ENCODE data around the gene ITGA11. TPM values are rescaled to one million over a fixed set of nuclear protein-coding genes. Genes with fewer than 3 reads are reported as not detected.

ITGA11 gene
- total RNA-seq, 1 donor from 2014 or later = 7.0 TPM

GRCh38 chr15:68305420-68305871 lies 126.5 kb downstream of the ITGA11 start:
- H3K27me3 ChIP-seq (ENCODE audit: control insufficient read depth, insufficient read depth, low read length) = no peaks in the 10 kb centered on the region
- TF ChIP-seq, protein P1, sequence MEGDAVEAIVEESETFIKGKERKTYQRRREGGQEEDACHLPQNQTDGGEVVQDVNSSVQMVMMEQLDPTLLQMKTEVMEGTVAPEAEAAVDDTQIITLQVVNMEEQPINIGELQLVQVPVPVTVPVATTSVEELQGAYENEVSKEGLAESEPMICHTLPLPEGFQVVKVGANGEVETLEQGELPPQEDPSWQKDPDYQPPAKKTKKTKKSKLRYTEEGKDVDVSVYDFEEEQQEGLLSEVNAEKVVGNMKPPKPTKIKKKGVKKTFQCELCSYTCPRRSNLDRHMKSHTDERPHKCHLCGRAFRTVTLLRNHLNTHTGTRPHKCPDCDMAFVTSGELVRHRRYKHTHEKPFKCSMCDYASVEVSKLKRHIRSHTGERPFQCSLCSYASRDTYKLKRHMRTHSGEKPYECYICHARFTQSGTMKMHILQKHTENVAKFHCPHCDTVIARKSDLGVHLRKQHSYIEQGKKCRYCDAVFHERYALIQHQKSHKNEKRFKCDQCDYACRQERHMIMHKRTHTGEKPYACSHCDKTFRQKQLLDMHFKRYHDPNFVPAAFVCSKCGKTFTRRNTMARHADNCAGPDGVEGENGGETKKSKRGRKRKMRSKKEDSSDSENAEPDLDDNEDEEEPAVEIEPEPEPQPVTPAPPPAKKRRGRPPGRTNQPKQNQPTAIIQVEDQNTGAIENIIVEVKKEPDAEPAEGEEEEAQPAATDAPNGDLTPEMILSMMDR (IDR thresholded peaks at IDR 0.05; ENCODE audit: insufficient read depth, low read length, poor library complexity, severe bottlenecking) = no peak
- no peak overlapping the region for H3K4me3 ChIP-seq (ENCODE audit: low read depth, low read length)
- DNase-seq (ENCODE audit: low read depth) = no peak
- H3K36me3 ChIP-seq (ENCODE audit: control insufficient read depth, insufficient read depth, low read length) = no peaks in the 10 kb centered on the region

- Histone ChIP-seq H3K4me3 (ENCODE audit: low read depth, low read length) (no peak overlapping the region), H3K27me3 (ENCODE audit: control insufficient read depth, insufficient read depth, low read length) (no peaks in the 10 kb centered on the region), H3K36me3 (ENCODE audit: control insufficient read depth, insufficient read depth, low read length) (no peaks in the 10 kb centered on the region)
- no peak for DNase-seq (ENCODE audit: low read depth)
- TF ChIP-seq, protein P1 (IDR thresholded peaks at IDR 0.05; ENCODE audit: insufficient read depth, low read length, poor library complexity, severe bottlenecking) = peak; percentile 10
These were observed 127.2 kb downstream of the ITGA11 start for GRCh38 chr15:68304589-68305337.

GRCh38 chr15:68303560-68304436 lies 128.2 kb downstream of the ITGA11 start:
- DNase-seq (ENCODE audit: low read depth) = no peak
- TF ChIP-seq, protein P1 (IDR thresholded peaks at IDR 0.05; ENCODE audit: insufficient read depth, low read length, poor library complexity, severe bottlenecking) = no peak
- Histone ChIP-seq H3K36me3 (ENCODE audit: control insufficient read depth, insufficient read depth, low read length) (no peaks in the 10 kb centered on the region), H3K27me3 (ENCODE audit: control insufficient read depth, insufficient read depth, low read length) (no peaks in the 10 kb centered on the region), H3K4me3 (ENCODE audit: low read depth, low read length) (no peak overlapping the region)

GRCh38 chr15:68303134-68303533 lies 128.8 kb downstream of the ITGA11 start:
- TF ChIP-seq, protein P1 (IDR thresholded peaks at IDR 0.05; ENCODE audit: insufficient read depth, low read length, poor library complexity, severe bottlenecking) = no peak
- no peak for DNase-seq (ENCODE audit: low read depth)
- Histone ChIP-seq H3K4me3 (ENCODE audit: low read depth, low read length) (no peak overlapping the region), H3K27me3 (ENCODE audit: control insufficient read depth, insufficient read depth, low read length) (no peaks in the 10 kb centered on the region), H3K36me3 (ENCODE audit: control insufficient read depth, insufficient read depth, low read length) (no peaks in the 10 kb centered on the region)

DNA sequence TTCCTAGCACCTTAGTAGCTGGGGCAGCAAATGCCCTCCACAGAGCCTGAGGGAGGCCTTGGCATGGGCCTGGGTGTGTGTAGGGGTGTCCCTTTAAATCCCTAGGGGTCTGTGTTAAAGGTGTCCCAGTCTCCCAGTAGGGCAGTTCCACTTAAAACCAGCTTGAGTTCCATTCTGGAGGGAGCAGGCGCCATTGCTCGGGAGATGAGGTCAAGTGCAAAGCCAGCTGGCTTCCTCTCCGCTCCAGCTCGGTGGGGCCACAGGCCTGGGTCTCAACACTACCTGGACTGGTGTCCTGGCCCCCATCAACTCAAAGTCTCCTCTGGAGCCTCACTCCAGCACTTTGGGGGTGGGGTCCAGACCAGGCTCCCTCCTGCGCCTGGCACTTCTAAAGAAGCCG lies 129.2 kb downstream of the ITGA11 start:
- no peak for DNase-seq (ENCODE audit: low read depth)
- Histone ChIP-seq H3K27me3 (ENCODE audit: control insufficient read depth, insufficient read depth, low read length) (no peaks in the 10 kb centered on the region), H3K4me3 (ENCODE audit: low read depth, low read length) (no peak overlapping the region), H3K36me3 (ENCODE audit: control insufficient read depth, insufficient read depth, low read length) (no peaks in the 10 kb centered on the region)
- TF ChIP-seq, protein P1 (IDR thresholded peaks at IDR 0.05; ENCODE audit: insufficient read depth, low read length, poor library complexity, severe bottlenecking) = no peak
